ENCODE data around the gene TSPYL1.
"Not testable (repeated sequence)": the region's sequence is repeated elsewhere in the genome, so short reads cannot be mapped to it uniquely, and the experiment has no call there.

The TSPYL1 gene

DNA sequence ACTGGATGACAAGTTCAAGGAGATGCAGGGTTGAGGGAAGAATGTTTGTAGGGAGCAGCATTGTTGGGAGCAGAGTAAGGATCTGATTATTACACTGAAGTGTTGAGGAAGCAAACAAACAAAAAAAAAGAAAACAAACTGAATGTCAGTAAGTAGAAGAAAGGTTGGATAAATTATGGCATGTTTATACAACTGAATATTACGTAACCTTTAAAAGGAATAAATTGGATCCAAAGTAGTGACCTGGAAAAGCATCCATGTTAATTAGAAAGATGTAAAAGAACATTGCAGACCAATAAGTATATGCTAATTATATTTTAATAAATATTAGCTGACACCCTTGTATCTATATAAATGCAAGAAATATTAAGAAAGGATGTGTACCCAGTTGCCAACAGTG lies 12.8 kb upstream of the TSPYL1 start:
- no peak for DNase-seq

DNA sequence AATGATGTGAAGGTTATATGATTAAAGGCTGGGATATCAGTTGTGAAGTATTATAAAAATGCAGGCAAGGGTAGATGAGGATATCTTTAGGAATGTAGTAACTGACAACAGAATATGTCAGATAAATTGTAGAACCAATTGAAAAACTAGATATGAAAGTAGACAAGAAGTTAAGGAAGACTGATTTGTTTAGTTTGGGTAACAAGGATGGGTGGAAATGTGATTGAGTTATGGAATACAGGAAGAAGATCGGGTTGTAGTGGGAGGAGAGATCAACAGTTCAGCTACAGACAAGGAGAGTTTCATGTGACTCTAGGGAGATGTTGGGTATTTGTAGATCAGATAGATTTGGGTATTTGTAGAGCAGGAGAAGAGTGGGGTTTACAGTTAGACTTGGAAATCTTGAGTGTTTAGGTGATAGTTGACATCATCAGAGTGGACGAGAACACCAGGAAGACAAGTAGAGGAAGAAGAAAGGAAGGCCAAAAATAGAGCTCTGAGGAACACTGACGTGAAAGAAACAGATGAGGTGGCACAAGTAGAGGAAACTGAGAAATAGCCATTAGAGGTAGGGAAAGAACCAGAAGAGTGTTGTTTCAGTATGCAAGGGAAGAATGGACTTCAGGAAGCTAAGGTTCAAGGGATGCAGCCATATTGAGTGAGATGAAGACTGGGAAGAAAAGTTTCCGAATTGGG lies 12.1 kb upstream of the TSPYL1 start:
- DNase-seq, result no peak

DNA sequence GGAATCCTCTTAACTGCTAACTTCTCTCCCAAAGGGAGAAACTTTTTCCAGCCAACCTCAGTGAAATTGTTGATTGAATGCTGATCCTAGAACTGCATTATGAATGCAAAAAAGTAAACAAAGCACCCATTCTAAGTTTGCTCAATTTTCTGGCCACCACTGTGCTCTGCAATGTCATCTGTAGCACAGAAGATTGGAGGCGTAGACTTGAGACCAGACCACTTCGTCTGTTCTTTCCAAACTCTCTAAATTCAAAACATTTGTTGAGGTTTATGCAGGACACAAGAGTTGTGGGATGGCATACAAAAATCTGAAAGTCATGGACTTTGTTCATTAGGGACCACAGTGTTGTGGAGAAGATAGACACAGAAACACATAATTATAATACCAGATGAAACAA lies 11.1 kb upstream of the TSPYL1 start:
- no peak for DNase-seq

DNA sequence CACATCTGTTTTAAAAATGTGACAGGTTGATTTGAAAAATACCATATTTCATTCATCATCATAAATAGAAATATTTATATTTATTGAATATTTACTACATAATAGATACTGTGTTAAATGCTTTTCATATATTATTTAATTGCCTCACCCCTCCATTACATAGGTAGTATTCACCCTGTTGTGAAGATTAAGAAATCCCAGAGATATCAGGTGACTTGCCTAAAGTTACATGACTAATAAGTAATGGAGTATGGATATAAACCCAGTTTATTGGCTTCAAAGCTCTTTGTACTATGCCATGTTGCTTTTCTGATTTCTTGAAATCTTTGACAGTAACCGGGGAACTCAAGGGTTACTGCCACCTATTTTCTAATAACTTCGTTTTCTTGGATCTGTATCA lies 10.1 kb upstream of the TSPYL1 start:
- no peak for DNase-seq

DNA sequence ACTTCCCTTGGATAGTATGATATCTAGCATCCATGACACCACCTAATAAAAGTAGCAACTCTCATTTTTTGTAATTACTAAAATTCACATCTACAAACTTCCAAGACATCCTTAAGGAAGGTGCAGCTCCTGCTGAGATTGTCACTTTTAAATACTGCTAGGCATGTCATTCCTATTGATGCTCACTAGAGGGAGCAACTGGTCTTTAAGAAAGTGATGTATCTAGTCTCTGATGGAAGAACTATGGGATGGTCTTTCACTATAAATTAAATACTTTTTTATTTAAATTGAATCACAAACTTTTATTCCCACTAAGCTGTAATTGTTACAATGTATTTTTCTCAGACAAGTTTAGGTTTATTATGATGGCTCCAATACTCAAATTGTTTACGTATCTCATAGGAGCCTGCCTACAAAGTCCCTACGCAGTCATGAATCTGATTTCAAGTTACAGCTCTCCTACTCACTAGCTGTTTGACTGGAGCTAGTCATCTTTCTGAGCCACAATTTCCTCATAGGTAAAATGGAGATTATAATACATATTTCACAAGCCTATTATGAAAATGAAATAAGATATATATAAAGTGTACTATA lies 8.1 kb upstream of the TSPYL1 start:
- peak; percentile 61 for DNase-seq

DNA sequence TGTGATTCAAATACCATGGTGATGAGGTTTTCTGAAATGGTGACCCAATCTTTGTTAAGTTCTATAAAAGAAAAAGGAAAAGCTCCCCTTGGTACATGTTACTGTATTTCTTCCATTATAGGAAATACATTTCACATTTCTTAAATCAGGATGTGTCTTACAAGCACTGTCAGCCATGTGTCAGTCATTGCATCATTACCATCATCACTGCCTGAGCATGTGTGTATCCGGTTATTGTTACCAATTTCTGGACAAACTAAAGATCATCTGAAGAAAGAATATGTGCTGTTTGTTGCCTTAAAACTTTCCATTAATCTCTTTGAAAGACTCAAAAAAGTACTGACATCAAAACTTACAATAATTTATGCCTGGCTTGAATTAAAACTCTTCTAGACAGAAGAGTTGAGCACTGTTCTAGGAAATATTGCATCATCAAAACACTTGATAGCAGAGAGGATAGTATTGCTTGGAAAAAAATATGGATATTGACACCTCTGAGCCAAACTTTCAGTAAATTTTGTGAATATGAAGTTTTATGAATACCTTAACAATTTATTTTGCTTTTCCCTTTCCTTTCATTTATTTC lies 7.1 kb upstream of the TSPYL1 start:
- DNase-seq, result no peak

DNA sequence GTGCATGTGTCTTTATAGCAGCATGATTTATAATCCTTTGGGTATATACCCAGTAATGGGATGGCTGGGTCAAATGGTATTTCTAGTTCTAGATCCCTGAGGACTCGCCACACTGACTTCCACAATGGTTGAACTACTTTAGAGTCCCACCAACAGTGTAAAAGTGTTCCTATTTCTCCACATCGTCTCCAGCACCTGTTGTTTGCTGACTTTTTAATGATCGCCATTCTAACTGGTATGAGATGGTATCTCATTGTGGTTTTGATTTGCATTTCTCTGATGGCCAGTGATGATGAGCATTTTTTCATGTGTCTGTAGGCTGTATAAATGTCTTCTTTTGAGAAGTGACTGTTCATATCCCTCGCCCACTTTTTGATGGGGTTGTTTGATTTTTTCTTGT lies 5.3 kb upstream of the TSPYL1 start:
- DNase-seq, result not testable (repeated sequence)

DNA sequence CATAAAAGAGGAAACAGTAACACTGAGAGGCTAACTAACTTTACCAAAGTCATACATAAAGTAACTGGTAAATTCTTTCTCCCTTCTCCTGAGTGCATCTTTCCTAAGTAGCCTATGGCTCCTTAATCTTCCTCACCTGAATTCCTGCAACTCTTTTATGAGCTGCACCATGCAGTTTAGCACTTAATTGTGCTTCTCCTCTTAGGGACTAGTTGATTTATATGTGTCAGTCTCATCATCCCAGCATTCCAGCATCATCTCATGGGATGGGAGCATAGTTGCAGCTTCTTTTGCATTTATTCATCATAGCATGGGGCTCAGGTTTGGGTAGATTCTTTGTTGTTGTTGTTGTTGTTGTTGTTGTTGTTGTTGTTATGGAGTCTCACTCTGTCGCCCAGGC lies 3.5 kb upstream of the TSPYL1 start:
- DNase-seq, result no peak

GRCh38 chr6:116282698-116283097 lies 3.0 kb upstream of the TSPYL1 start:
- DNase-seq, result no peak

DNA sequence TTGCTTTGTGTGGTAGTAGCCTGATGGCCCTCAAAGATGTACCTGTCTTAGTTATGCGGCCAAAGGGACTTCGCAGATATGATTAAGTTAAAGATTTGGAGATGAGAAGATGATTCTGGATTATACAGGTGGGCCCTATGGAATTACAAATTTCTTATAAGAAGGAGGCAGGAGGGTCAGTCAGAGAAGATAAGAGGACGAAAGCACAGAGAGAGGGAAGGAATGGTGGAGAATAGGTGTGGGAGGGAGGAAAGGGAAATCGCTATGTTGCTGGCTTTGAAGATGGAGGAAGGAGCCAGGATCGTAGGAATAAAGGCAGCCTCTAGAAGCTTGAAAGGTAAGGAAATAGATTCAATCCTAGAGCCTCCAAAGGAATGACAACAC lies 1.2 kb upstream of the TSPYL1 start:
- no peak for DNase-seq

GRCh38 chr6:116280161-116280932 lies 617 bp upstream of the TSPYL1 start:
- DNase-seq, result no peak

DNA sequence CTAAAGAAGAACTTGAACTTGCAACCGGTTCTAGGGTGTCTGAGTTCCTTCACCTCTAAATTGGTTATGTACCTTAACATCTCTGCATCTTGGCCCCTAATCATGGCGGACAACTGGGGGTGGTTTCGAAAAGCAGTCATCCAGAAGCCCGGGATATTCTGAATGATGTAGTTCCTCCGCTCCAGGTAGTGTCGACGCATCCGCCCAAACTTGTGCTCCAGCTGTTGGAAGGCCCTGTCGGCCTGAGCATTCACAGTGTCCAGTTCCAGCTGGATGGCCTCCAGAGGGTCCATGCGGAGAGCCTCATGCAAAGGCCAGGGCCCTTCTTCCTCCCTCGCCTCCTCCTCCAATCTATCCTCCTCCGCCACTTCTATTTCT lies 887 bp downstream of the TSPYL1 start:
- no peak for DNase-seq

- DNase-seq, result no peak
These were observed 1.3 kb downstream of the TSPYL1 start for GRCh38 chr6:116278481-116278829.

- DNase-seq, result no peak
These were observed 2.6 kb downstream of the TSPYL1 start for GRCh38 chr6:116277124-116277523.

DNA sequence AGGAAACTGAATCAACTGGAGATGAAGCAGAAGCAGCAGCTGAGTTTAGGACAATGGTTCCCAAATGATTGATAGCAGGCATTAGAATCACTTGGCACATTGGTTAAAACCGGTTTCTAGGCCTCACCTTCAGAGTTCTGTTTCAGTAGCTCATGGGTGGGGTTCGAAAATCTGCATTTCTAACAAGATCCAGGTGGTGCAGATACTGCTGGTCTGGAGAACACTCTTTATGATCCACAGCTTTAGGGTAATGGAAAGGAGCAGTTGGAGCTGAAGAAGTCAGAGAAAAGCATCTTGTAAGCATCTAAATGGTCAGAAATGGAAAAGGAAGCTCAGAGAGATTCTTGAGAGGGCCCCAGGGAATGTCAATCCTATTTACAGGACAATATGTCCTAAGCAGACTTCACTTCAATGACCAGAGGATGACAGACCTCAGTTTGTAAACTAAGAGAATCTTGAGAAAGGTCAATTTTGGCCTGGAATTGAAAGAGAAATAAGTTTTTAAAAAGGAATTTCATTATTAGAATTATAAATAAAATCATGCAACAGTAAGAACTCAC lies 8.5 kb downstream of the TSPYL1 start:
- DNase-seq, result no peak

DNA sequence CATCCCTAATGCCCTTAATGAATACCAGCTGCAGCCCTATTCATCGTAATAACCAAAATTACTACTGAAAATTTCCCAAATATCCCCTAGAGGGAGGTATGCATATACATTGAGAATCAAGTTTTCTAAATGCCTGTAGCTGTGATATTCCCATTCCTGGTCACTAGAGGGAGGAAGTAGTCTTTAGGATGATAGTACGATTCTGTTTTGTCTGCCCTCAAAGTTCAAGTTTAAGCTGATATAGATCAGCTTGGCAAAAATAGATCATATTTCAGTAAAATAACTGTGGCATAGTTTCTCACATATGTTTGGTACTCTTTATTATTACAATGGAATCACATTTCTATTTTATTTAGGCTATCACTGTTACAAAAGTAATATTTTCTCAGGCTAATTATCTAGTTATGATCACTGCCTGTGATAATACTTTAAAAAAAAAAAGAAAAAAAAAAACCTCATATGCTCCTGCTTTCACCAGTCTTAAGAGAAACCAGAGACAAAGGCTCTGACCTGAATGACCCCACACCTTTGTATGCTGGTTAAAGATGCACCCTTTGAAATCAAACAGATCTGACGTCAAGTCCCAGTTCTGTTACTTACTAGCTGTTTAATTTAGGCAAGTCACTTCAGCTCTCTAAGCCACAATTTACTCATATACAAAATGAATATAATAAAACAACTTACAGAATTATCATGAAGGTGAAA lies 11.0 kb downstream of the TSPYL1 start:
- DNase-seq, result peak; percentile 81

DNA sequence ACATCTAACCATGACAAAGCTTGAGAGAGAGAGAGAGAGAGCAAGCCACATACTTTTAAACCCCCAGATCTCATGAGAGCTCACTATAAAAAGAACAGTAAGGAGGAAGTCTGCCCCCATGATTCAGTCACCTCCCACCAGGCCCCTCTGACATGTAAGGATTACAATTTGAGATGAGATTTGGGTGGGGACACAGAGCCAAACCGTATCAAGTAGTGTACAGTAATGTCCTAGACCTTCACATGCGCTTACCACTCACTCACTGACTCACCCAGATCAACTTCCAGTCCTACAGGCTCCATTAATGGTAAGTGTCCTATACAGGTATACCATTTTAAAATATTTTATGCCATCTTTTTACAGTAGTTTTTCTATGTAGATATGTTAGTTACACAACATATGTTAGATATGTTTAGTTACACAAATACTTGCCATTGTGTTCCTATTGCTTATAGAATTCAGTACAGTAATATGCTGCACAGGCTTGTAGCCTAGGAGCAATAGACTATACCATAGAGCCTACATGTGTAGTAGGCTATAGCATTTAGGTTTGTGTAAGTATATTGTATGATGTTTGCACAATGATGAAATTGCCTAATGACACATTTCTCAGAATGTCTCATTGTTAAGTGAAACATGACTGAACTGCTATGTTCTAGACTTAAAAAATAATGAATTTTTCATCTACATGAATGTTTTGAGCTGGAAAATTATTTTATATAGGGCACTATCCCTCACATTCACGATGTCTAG lies 11.7 kb downstream of the TSPYL1 start:
- DNase-seq, result no peak

- no peak for DNase-seq
These were observed 12.9 kb downstream of the TSPYL1 start for GRCh38 chr6:116266803-116267202.

DNA sequence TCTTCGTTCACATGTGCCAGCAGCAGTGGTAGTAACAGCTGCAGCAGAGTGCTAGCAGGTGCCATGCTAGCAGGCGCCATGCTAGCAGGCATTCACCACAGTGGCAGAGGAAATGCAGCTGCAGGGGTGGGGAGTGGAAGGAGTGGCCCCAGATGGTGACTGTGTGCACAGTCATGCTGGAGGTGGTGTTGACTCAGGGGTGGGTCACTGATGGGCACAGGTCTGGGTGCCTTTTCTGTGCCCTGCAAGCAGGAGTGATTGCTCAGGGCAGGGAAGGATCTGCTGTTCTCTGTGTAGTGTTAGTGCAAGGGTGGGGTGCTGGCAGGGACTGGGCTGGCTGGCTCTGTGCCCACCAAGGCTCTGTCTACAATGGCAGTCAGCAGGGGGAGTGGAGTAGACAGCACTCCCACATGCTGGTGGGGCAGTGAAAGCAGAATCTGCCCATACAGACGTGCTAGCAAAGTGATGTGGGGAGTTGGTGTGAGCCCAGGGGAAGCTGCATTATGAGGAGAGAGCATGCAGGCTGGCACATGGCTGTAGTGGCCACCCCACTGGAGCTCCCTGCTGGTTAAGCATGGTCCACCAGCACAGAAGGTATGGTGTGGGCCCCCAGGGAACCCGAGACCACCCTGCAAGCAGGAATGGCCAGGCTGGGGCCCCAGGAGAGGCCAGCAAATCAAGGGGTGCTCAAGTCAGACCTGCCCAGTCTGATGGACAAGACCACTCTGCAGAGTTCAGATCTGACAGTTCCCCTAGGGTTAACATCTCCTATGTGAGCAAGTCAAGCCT lies 14.5 kb downstream of the TSPYL1 start:
- no peak for DNase-seq

DNA sequence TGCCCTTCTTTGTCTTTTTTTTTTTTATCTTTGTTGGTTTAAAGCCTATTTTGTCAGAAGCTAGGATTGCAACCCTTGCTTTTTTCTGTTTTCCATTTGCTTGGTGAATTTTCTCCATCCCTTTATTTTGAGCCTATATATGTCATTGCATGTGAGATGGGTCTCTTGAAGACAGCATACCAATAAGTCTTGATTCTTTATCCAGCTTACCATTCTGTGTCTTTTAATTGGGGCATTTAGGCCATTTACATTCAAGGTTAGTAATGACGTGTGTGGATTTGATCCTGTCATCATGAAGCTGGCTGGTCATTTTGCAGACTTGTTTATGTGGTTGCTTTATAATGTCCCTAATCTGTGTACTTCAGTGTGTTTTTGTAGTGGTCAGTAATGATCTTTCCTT lies 16.4 kb downstream of the TSPYL1 start:
- no peak for DNase-seq

- no peak for DNase-seq
These were observed 21.2 kb downstream of the TSPYL1 start for GRCh38 chr6:116258520-116258919.

DNA sequence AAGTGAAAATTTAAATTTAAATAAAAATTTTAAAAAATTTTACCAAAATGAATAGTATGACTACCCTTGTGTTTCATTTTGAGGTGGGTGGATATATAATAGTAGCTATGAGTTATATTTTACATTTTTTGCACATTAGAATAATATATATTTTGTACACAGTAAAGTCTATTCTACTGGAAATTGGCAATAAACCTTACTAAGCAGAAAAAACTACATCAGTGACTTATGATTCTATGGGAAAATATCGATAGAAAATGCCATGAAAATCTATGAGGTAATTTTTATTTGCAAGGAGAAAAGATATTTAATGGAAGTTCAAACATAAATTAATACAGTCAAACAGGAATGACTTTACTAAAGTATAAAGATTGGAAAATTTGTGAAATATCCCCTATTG lies 23.0 kb downstream of the TSPYL1 start:
- DNase-seq, result no peak
